ENCODE results near the gene C10orf71.

- TF ChIP-seq, protein P1, sequence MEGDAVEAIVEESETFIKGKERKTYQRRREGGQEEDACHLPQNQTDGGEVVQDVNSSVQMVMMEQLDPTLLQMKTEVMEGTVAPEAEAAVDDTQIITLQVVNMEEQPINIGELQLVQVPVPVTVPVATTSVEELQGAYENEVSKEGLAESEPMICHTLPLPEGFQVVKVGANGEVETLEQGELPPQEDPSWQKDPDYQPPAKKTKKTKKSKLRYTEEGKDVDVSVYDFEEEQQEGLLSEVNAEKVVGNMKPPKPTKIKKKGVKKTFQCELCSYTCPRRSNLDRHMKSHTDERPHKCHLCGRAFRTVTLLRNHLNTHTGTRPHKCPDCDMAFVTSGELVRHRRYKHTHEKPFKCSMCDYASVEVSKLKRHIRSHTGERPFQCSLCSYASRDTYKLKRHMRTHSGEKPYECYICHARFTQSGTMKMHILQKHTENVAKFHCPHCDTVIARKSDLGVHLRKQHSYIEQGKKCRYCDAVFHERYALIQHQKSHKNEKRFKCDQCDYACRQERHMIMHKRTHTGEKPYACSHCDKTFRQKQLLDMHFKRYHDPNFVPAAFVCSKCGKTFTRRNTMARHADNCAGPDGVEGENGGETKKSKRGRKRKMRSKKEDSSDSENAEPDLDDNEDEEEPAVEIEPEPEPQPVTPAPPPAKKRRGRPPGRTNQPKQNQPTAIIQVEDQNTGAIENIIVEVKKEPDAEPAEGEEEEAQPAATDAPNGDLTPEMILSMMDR (tag by site-specific recombination; IDR thresholded peaks at IDR 0.05): no peak
- TF ChIP-seq KLF1 (tag by site-specific recombination; IDR thresholded peaks at IDR 0.05) (no peak), ZNF670 (tag by site-specific recombination; IDR thresholded peaks at IDR 0.05; ENCODE audit: low read depth) (no peak), ZNF792 (tag by site-specific recombination; IDR thresholded peaks at IDR 0.05) (no peak), KLF16 (tag by site-specific recombination; IDR thresholded peaks at IDR 0.05) (no peak), ZNF132 (tag by site-specific recombination; IDR thresholded peaks at IDR 0.05; ENCODE audit: borderline replicate concordance) (no peak)
These were observed 49.6 kb downstream of the C10orf71 start for GRCh38 chr10:49348593-49348992.
